OCI-LY7 (cell line): ENCODE results near the gene PHYKPL.

Source experiments
- CTCF ChIP-seq: fragments of 200-600 bp; sonication (generic); conservative IDR thresholded peaks from 2 replicates; pipeline ENCODE4 v1.5.1; 2014; ENCODE audit warnings: mild to moderate bottlenecking, antibody characterized with exemption, low read length, moderate library complexity, mixed read lengths
- EZH2phosphoT487 ChIP-seq: fragments of 200-600 bp; sonication (generic); IDR thresholded peaks from 2 replicates; pipeline ENCODE4 v1.6.1; 2018; ENCODE audit warnings: low read depth, borderline replicate concordance, mild to moderate bottlenecking, mixed run types, antibody characterized with exemption, low read length, moderate library complexity, mixed read lengths

- TF ChIP-seq CTCF (no peak), EZH2phosphoT487 (no peak)
These were observed 34.6 kb upstream of the PHYKPL start for GRCh38 chr5:178267245-178267644.
